GM19397 (cell line): ENCODE measurements around the gene SCEL.
"Not testable (repeated sequence)": the region's sequence is repeated elsewhere in the genome, so short reads cannot be mapped to it uniquely, and the experiment has no call there.

Source experiments
- ATAC-seq: cut with Tn5 transposase; IDR thresholded peaks from one replicate; pipeline ENCODE4 v1.9.1; 2021; ENCODE audit warnings: mild to moderate bottlenecking, moderate library complexity; ENCODE audit not compliant: unreplicated experiment

The SCEL gene

DNA sequence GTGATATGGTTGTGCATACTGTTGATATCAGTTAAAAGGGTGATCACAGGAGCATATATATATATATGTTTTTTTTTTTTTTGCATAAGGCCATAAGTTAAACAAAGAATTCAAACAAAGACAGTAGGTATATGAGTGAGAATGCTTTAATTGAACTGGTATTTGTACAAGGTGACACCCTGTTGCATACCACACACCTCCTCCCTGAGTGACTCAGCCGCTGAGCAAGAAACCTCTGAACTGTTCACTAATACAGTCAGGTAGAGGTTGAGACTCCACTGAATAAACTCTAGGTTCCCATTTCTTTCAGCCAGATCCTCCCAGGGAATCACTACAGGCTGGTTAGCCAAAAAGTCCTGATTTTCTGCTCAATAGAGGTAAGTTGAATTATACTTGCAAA is at the start of gene SCEL:
SCEL (plus strand) TSS at position 259 of the 400 bp plus-strand sequence. CDS start 20,170 bp downstream, outside the sequence.
- no peak for ATAC-seq

DNA sequence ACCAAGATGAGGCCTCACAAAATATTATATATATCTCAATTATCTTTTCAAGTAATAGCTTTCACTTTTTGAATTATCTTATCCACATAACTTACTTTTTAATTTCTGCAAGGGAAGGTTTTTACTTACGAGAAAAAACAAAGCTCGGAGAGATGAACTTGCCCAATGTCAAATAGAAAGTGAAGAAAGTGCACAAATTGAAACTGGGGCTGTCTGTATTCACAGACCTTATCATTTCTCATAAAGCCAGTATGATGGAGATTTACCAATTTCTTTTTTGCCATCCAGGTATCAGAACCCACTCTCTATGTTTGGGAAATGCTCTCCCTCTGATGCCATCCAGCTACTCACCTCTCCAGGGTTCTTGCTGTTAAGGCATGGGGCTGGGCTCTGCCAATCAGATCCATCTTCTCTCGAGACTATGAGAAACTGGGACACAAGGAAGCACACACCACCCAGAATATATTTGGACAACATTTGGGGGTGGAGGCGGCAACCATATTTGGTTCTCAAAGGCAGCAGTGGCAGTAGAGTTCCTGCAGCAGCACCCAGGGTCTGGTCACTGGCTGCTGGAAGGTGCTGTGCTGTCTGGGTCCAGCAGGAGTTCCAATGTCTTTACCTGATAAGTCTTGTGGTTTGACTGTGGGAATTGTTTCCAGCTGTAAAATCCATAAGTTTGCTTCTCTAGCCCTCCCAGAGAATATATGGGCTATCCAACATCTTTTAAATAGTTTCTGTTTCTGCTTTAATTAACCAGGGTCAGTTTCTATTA is 45.8 kb upstream of the SCEL start:
- ATAC-seq = no peak

GRCh38 chr13:77492982-77493381 is 42.5 kb upstream of the SCEL start:
- peak; percentile 85 for ATAC-seq

GRCh38 chr13:77494226-77494625 is 41.3 kb upstream of the SCEL start:
- ATAC-seq = no peak

DNA sequence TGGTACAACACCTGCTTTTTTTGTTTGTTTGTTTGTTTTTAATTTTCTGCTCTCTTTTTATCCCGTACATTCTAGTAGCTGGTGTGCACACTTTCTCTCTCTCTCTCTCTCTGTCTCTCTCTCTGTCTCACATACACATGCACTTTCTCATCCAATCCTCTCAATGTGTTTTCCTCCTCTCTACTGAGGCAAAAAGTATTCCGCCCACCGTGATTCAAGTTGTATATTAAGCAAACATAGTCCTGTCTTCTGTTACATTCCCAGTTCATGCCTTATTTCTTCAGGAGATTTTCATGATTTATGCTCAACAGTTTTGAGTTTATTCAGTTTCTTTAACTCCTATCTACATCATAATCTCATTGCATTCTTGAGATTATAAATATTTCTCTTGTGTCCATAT is 38.2 kb upstream of the SCEL start:
- ATAC-seq = no peak

GRCh38 chr13:77497835-77498234 is 37.7 kb upstream of the SCEL start:
- no peak for ATAC-seq

- ATAC-seq = peak; percentile 90
These were observed 33.3 kb upstream of the SCEL start for GRCh38 chr13:77502104-77502720.

GRCh38 chr13:77503398-77503797 is 32.1 kb upstream of the SCEL start:
- no peak for ATAC-seq

- ATAC-seq = no peak
These were observed 28.6 kb upstream of the SCEL start for GRCh38 chr13:77506874-77507273.

DNA sequence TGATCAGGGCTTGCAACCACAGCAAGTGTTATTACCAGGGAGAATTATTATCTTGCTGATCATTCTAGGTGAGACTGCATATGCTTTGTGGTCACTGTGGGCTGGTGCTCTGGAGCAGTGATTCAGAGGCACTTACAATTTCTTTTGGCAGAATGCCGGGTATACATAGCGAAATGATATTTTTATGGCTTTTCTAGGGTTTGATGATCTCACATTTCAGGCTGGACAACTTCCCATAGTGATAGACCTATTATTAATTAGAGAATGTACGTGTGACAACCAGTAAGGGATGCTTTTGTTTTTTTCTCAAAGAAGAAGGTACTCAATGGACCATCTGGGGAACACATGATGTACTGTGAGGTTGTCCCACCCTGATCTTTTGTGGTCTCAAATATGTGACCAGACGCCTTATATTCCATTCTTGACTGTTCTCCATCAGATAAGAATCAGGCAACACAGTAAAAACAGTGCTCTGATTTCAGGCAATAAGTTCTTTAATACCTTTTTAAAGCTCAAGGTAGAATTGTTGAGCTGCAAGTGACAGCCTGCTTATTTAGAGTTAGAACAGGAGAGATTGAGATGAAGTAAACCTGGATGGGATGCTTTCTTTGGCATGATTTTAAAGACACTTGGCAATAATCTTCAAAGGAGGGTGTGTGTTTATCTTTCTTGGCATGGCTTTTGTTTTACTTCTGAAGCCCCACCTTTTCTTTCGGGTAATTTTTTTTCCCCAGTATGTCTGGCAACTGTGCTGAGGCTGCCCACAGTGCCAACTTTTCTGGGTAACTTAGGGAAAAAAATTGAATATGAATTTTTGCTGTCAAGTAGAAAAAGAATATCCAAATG is 27.4 kb upstream of the SCEL start:
- ATAC-seq = no peak

- no peak for ATAC-seq
These were observed 26.4 kb upstream of the SCEL start for GRCh38 chr13:77508959-77509620.

DNA sequence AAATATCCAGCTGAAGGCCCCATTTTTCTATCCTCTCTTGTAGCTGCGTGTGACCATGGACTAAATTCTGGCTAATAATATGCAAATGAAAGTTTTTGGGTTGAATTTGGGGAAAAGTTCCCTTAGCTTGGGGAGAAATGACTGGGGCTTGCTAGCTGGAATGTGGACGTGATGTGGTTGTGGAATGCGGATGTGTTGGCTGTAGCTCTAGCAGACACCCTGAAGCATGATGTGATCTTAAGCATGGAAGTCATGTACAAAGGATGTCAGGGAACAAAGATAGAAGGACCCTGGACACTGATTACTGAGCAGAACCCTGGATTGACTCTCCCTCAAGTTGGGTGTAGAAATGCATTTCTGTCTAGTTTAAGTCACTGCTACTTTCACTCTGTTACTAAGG is 25.4 kb upstream of the SCEL start:
- ATAC-seq = no peak

DNA sequence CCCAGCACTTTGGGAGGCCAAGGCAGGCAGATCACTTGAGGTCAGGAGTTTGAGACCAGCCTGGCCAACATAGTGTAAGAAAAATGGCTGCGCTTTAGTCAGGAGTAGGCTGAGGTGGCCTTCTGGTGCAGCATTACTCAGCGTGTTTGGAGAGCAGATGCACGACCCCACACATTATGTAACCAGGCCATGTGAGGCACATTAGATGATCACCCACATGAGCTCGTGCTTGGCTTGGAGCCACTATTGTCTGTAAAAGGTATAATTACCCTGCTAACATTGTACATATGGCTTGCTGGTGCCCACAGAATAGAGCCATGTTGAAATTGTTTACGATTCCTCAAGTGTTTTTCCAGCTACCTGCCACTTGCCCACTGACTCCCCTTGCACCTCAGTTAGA is 24.0 kb upstream of the SCEL start:
- no peak for ATAC-seq

GRCh38 chr13:77513719-77514335 is 21.7 kb upstream of the SCEL start:
- peak; percentile 80 for ATAC-seq

GRCh38 chr13:77514336-77514726 is 21.2 kb upstream of the SCEL start:
- peak; percentile 72 for ATAC-seq

GRCh38 chr13:77515785-77516184 is 19.7 kb upstream of the SCEL start:
- ATAC-seq = no peak

DNA sequence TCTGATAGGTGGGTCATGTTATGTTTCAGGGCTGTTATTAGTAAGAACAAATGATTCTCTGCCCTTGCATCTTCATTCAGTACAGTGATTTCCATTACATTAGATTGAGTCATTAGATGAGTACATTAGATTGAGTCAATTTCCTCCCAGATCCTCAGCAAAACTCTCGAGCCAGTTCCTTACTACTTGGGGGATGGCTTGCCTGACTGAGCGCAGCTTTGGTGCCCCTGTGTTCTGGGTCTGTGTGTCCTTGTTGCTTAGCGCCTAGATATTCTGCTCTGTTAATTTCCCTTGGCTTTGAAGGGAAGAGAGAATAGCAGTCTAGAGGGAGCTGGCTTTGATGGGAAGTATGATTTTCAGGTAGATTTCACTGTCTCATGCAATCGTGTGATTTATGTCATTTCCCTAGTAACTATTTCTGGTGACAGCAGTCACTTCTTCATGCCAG is 19.1 kb upstream of the SCEL start:
- no peak for ATAC-seq

DNA sequence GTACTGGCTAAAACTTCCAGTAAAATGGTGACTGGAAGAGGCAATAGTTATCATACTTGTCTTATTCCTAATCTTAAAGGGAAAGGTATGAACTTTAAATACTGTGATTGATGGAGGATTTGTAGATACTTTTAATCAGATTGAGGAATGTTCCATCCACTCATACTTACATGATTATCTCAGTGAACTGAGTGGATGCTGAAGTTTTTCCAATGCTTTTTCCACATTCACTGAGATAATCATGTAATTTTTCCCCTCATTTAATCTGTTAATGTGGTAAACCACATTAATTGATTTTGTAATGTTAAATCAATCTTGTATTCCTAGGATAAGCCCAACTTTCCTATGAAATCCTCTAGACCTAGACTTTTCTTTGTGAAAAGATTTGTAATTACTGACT is 17.2 kb upstream of the SCEL start:
- no peak for ATAC-seq

DNA sequence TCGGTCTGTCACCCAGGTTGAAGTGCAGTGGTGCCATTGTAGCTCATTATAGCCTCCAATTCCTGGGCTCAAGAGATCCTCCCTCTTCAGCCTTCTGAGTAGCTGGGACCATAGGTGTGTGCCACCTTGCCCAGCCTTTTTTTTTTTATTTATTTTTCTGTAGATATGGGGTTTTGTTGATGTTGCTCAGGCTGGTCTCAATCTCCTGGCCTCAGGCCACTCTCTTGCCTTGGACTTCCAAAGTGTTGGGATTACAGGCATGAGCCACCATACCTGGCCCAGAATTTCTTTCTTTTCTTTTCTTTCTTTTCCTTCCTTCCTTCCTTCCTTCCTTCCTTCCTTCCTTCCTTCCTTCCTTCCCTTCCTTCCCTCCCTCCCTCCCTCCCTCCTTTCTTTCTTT is 16.1 kb upstream of the SCEL start:
- ATAC-seq = not testable (repeated sequence)

DNA sequence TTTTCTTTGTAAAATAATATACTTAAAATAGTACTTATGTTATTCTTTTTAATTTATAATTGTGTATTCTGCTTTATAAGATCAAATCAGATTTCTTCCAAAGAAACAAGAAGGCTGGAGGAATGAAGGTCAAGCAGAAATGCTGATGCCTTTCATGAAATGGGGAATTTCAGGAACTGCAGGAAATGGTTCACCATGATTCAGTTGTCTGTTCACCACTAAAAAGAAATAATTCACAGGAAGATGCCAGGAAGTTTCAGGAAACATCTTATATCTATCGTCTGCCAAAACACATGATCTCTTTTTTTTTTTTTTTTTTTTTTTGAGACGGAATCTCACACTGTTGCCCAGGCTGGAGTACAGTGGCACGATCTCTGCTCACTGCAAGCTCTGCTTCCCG is 15.7 kb upstream of the SCEL start:
- no peak for ATAC-seq

DNA sequence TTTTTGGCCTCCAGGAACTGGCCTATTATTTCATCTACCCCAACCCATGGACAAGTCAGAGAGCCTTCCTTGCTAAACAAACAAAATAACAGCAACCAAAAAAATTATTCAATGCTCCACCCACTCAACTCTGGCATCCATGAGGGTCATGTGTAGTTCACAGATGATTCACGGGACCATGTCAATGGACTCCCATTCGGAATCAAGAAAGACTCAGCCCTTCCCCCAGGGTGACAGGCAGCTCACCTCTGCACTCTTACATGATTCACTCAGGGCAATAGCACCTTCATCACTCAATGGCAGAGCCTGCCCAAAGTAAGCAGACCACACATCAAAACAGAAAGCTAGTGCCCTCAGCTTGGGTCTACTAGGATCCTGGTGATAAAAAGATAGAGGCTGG is 14.3 kb upstream of the SCEL start:
- no peak for ATAC-seq
